Measurements from ENCODE around the gene TMEM208. TPM values are rescaled to one million over a fixed set of nuclear protein-coding genes. Genes with fewer than 3 reads are reported as not detected.

Gene TMEM208
- total and polyA plus RNA-seq, 2 of the 13 experiments (the other 11 are each of a cell fraction or from before 2014, with no cell fraction given) = 58.8 to 72.9 TPM

- Histone ChIP-seq H3K36me3 (replicated peaks in 1 of 2; ENCODE audit: control insufficient read depth in 1 of 2, insufficient read depth in 2 of 2, low read length in 2 of 2) (no peaks in the 10 kb centered on the region), H3K4me2 (ENCODE audit: low read depth, low read length) (peak overlapping the region; percentile 96; the same call in 1 of the 2 replicates), H2AFZ (ENCODE audit: low read length) (no peak overlapping the region), H3K27ac (ENCODE audit: extremely low read length, insufficient read depth, low read length) (no peak overlapping the region), H4K20me1 (ENCODE audit: insufficient read depth, low read length) (no peaks in the 10 kb centered on the region; the same call in 1 of the 2 replicates), H3K27me3 (ENCODE audit: control insufficient read depth in 1 of 2, insufficient read depth in 2 of 2, low read length in 2 of 2) (peaks cover 0 to under 1% of the 10 kb centered on the region in 2 experiments; a peak in 2 of 5 replicates), H3K9ac (ENCODE audit: insufficient read depth, low read depth, low read length) (no peak overlapping the region), H3K4me3 (replicated peaks in 1 of 3; ENCODE audit: insufficient read depth in 1 of 3, low read depth in 2 of 3, low read length in 3 of 3) (no peak overlapping the region), H3K79me2 (ENCODE audit: insufficient read depth, low read length) (no peaks in the 10 kb centered on the region), H3K4me1 (ENCODE audit: insufficient read depth, low read length) (peaks cover 60% of the 10 kb centered on the region), H3K9me3 (ENCODE audit: low read length) (no peaks in the 10 kb centered on the region)
- TF ChIP-seq NR3C1 (CRISPR knock-in tag; IDR thresholded peaks at IDR 0.05) (no peak), NFE2L2 (IDR thresholded peaks at IDR 0.05; ENCODE audit: low read length) (no peak), ZZZ3 (CRISPR knock-in tag; IDR thresholded peaks at IDR 0.05; ENCODE audit: borderline replicate concordance) (no peak), KDM6A (CRISPR knock-in tag; IDR thresholded peaks at IDR 0.05; ENCODE audit: low read depth) (no peak), CCDC6 (CRISPR knock-in tag; IDR thresholded peaks at IDR 0.05) (no peak), ZMYM2 (CRISPR knock-in tag; IDR thresholded peaks at IDR 0.05) (no peak), MBD4 (IDR thresholded peaks at IDR 0.05; ENCODE audit: borderline replicate concordance, low read length) (no peak), ZNF260 (CRISPR knock-in tag; IDR thresholded peaks at IDR 0.05; ENCODE audit: borderline replicate concordance, low read depth) (no peak), ZNF780A (CRISPR knock-in tag; IDR thresholded peaks at IDR 0.05) (no peak), MXI1 (IDR thresholded peaks at IDR 0.05; ENCODE audit: borderline replicate concordance, low read depth, low read length) (no peak), ZNF17 (CRISPR knock-in tag; IDR thresholded peaks at IDR 0.05) (no peak), ZNF501 (CRISPR knock-in tag; IDR thresholded peaks at IDR 0.05) (no peak), ATF5 (CRISPR knock-in tag; IDR thresholded peaks at IDR 0.05; ENCODE audit: low read depth) (no peak)
- TF ChIP-seq, protein P1, sequence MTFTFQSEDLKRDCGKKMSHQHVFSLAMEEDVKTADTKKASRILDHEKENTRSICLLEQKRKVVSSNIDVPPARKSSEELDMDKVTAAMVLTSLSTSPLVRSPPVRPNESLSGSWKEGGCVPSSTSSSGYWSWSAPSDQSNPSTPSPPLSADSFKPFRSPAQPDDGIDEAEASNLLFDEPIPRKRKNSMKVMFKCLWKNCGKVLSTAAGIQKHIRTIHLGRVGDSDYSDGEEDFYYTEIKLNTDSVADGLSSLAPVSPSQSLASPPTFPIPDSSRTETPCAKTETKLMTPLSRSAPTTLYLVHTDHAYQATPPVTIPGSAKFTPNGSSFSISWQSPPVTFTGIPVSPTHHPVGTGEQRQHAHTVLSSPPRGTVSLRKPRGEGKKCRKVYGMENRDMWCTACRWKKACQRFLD (CRISPR knock-in tag; IDR thresholded peaks at IDR 0.05; ENCODE audit: borderline replicate concordance) = no peak
- TF ChIP-seq, protein P2, sequence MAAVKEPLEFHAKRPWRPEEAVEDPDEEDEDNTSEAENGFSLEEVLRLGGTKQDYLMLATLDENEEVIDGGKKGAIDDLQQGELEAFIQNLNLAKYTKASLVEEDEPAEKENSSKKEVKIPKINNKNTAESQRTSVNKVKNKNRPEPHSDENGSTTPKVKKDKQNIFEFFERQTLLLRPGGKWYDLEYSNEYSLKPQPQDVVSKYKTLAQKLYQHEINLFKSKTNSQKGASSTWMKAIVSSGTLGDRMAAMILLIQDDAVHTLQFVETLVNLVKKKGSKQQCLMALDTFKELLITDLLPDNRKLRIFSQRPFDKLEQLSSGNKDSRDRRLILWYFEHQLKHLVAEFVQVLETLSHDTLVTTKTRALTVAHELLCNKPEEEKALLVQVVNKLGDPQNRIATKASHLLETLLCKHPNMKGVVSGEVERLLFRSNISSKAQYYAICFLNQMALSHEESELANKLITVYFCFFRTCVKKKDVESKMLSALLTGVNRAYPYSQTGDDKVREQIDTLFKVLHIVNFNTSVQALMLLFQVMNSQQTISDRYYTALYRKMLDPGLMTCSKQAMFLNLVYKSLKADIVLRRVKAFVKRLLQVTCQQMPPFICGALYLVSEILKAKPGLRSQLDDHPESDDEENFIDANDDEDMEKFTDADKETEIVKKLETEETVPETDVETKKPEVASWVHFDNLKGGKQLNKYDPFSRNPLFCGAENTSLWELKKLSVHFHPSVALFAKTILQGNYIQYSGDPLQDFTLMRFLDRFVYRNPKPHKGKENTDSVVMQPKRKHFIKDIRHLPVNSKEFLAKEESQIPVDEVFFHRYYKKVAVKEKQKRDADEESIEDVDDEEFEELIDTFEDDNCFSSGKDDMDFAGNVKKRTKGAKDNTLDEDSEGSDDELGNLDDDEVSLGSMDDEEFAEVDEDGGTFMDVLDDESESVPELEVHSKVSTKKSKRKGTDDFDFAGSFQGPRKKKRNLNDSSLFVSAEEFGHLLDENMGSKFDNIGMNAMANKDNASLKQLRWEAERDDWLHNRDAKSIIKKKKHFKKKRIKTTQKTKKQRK (IDR thresholded peaks at IDR 0.05; ENCODE audit: low read length) = no peak
- TF ChIP-seq, protein P3, sequence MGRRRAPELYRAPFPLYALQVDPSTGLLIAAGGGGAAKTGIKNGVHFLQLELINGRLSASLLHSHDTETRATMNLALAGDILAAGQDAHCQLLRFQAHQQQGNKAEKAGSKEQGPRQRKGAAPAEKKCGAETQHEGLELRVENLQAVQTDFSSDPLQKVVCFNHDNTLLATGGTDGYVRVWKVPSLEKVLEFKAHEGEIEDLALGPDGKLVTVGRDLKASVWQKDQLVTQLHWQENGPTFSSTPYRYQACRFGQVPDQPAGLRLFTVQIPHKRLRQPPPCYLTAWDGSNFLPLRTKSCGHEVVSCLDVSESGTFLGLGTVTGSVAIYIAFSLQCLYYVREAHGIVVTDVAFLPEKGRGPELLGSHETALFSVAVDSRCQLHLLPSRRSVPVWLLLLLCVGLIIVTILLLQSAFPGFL (CRISPR knock-in tag; IDR thresholded peaks at IDR 0.05) = no peak
- FAIRE-seq = peak; percentile 66
- WGBS (ENCODE audit: low lambda C conversion rate) = 88% methylated on average over 2 of the region's 2 CpGs
- in situ Hi-C loops (cut with HindIII; ENCODE audit: extremely low pct_ligation_motif_present, low pct_unique_long_range_greater_than_20kb) (no loop called here), intact Hi-C loops (cut with micrococcal nuclease; ENCODE audit: unreplicated experiment) (no loop called here)
- no peak for ATAC-seq
- no TSS peak for BruUV-seq (replicated peaks)
- CTCF ChIA-PET (ENCODE audit: low intra/inter-chr PET ratio, low total read pairs) = no interaction called here
- POLR2A ChIA-PET = interaction anchor here (2.0 kb wide), 1 partner anchor 12 kb away, joined by 6 read pairs; the partner anchor contains the start of gene NOL3
- DNase-seq (ENCODE audit: low spot score) = no peak
These were observed 44.6 kb upstream of the TMEM208 start for GRCh38 chr16:67182288-67182687.

Data from HepG2 (cell line).